ENCODE results near the gene LEMD2.

DNA sequence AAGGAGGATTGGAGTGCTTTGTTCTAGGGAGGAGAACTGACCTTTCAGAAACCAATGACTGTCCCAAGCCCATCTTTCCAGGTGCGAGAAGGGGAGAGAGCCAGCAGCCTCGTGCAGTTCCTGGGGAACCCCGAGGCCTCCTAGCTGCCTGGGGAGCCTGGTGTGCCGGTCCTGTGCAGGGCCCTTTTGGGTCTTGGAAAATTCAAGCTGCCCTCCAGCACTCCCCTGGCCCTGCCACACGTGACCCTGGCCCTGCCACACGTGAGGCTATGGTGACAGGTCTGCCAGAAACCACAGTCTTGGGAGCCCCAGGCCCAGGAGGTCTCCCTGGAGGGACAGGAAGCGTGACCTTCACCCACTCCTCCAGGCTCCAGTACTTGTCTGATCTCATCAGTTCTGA is 57.9 kb downstream of the LEMD2 start:
- TF ChIP-seq CTCF (IDR thresholded peaks at IDR 0.05 in 8 of 11, conservative IDR thresholded peaks at IDR 0.05 in 3 of 11) (no peak), POLR2A (IDR thresholded peaks at IDR 0.05) (no peak), POLR2AphosphoS5 (IDR thresholded peaks at IDR 0.05) (no peak)
